HG03575 (cell line): ENCODE measurements around the gene SEMA5A.

Experiments
- ATAC-seq: cut with Tn5 transposase; IDR thresholded peaks from one replicate; pipeline ENCODE4 v1.9.1; 2021; ENCODE audit not compliant: unreplicated experiment, insufficient number of reproducible peaks, low FRiP score; ENCODE audit errors: extremely low read depth

SEMA5A gene

DNA sequence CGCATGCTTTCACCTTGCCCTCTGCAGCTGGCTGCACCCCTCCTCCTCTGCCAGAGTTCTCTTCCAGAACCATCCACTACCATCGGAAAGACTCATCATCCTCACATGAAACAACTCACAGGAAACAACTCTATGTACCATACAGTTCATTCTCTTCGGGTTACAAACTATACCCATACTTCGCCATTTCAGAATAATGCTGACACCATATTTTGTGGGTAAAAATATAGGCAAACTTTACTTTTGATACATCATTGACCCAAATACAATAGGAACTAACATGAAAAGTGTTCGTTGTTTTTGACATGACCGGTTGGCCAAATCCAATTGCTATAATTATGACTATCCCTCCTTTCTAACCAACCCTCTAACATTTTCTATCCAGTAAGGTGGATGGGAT is 421.0 kb downstream of the SEMA5A start:
- ATAC-seq = no peak

DNA sequence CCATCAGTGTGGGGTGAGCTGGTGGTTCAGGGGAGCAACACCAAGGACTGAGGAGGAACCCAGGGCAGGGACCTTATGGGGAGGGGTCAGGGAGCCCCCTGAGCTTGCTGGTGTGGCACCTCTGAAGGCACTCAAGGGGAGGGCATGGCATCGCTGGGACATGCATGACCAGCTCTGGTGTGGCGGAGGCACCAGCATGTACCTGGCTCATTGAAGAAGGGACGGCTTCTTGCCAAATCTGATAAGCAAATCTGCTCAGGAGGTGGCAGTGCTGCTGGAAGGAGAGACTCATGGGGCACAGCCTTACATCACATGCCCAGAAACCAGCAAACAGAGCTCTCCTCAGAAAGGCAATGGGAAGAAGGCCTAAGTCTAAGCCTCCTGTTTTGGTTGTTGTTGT is 421.8 kb downstream of the SEMA5A start:
- no peak for ATAC-seq

- no peak for ATAC-seq
Measured at GRCh38 chr5:9122528-9122927, 423.3 kb downstream of the SEMA5A start.

DNA sequence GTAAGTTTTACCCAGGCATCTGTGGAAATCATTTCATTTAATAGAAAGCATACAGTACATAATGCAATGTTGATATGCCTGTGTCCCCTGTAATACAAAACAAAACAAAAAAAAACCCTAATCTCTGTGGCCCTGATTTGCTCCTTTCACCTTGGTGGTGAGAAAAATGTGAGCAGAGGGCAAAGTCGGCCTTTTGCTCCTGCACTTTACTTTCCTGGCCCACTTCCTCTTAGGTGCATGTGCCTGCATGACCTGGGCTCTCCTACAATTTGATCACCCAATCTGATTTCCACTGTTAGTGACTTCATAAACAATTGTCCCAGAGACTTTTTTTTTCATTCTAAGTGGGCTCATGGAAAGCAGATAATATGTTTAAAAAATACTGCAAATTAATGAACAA is 424.3 kb downstream of the SEMA5A start:
- no peak for ATAC-seq

DNA sequence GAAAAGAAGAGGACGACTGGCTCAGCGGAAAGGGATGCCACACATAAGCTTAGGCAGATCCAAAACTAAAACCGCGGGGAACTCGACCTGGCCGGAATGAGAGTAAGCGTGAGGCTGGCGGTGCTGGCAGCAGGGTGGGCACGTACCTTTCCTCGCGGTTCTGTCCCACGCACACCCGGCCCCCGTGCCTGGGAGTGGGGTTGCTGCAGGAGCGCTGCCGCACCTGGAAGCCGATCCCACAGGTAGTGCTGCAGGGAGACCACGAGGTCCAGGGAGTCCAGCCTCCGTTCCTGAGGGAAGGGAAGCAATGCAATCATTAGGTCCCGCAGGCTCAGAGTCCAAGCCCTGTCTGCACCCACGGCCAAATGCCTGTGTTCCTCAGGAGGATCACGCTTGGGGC is 427.0 kb downstream of the SEMA5A start:
- ATAC-seq = no peak

- no peak for ATAC-seq
Measured at GRCh38 chr5:9115093-9115492, 430.8 kb downstream of the SEMA5A start.

DNA sequence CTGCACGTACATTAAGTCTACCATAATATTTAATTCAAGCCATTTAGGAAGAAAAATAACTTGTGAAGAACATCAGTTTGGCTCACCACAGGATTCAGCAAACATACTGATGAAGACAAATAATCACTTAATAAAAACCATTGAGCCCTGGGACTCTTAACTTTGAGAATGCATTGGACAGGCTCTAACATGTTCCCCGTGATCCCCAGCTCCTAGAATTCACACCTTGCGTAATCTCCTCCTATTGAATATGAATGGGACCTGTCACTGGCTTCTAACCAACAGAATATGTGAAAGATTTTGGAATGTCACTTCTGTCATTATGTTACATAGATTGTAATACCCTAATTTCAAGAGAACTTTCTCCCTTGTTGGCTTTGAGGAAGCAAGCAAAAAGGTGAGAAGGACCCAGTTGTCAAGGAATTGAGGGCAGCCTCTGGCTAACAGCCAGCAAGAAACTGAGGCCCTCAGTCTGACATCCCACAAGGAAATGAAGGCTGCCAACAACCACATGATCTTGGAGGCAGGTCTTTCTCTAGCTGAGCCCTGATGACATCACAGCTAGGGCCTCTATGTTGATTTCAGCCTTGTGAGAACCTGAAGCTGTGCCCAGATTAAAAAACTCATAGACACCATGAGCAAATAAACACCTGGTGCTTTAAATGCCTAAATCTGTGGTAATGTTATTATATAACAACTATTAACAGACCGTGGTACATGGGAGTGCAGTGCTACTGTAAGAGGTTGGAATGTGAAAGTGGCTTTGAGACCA is 433.2 kb downstream of the SEMA5A start:
- no peak for ATAC-seq

GRCh38 chr5:9108162-9108561 is 437.7 kb downstream of the SEMA5A start:
- ATAC-seq = no peak

GRCh38 chr5:9105851-9106250 is 440.0 kb downstream of the SEMA5A start:
- ATAC-seq = no peak

DNA sequence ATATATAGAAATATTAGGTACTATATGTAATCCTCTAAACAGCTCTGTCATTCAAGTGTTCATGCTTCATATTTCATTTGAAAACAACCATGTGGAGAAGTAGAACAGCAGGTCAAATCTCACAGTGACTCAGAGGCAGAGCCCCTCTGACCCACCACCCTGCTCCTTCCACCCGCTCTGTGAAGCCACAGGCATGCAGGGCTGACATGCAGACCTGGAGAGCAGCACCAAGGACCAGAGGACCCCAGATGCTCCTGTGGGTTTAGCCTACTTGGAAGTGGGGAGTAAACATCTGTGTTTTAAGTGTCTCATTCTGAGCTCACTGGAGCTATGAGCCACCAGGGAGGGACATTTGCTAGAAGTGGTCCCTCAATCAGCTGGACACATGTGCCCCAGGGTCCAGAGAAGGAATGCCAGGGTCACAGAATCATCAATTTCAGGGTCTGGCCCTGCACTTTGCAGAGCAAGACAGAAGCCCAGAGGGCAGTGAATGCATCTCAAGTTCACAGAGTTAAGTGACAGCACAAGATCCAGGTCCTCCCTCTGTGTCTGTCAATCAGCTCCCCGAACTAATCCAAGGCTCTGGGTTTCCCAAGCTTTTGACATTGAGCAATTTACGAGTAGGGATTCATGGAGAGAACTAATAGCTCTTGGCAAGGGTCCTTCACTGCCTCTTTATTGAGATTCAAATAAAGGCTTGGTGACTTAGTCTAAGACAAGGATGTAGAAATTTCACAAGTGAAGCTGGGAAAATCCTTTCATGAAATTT is 441.1 kb downstream of the SEMA5A start:
- no peak for ATAC-seq

- ATAC-seq = no peak
Measured at GRCh38 chr5:9103290-9103689, 442.6 kb downstream of the SEMA5A start.

- ATAC-seq = no peak
Measured at GRCh38 chr5:9099689-9100088, 446.2 kb downstream of the SEMA5A start.

DNA sequence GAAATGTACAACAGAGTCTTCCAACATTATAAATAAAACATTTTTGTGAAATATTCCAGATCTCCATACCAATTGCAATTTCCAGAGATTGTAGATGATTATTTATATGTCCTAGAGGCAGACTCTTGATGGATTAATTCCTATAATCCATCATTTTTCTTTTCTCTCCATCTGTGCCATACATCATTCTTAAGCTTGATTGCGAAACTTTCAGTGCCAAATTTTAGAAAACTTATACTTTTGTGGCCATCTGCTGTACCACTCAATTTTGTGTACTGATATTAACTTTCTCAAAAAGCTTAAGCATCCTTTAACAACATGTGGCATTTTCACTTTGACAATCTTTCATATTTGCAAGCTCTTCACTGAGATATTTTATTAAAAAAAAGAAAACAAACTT is 446.9 kb downstream of the SEMA5A start:
- ATAC-seq = no peak

GRCh38 chr5:9094582-9094981 is 451.3 kb downstream of the SEMA5A start:
- ATAC-seq = no peak

GRCh38 chr5:9091896-9092662 is 453.8 kb downstream of the SEMA5A start:
- no peak for ATAC-seq

- no peak for ATAC-seq
Measured at GRCh38 chr5:9090381-9091026, 455.4 kb downstream of the SEMA5A start.

- ATAC-seq = no peak
Measured at GRCh38 chr5:9089893-9090292, 456.0 kb downstream of the SEMA5A start.

DNA sequence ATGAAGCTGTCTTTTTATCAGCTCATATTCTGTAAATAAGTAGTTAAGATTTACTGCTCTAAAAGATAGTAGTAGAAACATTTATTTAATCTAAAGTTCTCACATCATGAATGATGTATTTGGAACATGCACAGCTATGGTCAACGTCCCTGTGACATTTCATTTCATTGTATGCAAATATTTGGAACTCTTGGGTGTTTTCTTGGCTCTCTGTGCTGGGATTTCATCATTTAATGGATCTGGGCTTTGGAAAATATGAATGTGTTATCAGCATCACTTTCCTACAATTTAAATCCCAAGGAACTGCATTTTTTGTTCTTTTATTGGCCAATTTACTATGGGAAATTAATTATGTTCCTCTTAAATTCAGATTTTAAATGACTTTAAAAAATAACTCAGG is 462.9 kb downstream of the SEMA5A start:
- ATAC-seq = no peak

DNA sequence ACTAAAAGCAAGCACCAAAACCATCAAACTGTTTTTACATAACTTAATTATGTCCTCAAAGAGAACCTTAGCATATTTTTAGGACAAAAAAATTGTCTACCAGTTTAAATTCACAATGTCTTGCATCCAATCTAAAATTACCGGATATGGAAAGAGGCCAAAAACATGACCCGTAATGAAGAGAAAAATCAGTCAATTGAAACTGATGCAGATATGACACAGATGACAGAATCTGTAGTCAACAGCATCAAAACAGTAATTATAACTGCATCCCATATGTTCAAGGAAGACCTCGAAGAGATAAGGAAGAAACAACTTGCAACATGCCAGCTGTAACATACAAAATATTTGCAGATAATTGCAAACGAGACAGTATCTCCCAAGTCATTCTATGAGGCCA is 473.2 kb downstream of the SEMA5A start:
- ATAC-seq = no peak
